Retinal pigment epithelial cell (primary cell): ENCODE data around the gene SH2D3A.

Experiments used
- DNase-seq: peaks from one replicate; pipeline ENCODE4 v3.0.0-alpha.2; 2010; ENCODE audit warnings: low read depth
- H3K4me3 ChIP-seq: 2 replicates; pipeline ENCODE4 v1.5.1; 2011; ENCODE audit warnings: mild to moderate bottlenecking, low read length, control low read depth, moderate library complexity
- CTCF ChIP-seq: conservative IDR thresholded peaks from 2 replicates; pipeline ENCODE4 v1.5.1; 2011; ENCODE audit warnings: low read depth, low read length, control low read depth, inconsistent platforms

SH2D3A gene

GRCh38 chr19:6745965-6746364 is 21.3 kb downstream of the SH2D3A start:
- H3K4me3 ChIP-seq, result no peak overlapping the region
- no peak for DNase-seq
- no peak for TF ChIP-seq CTCF

GRCh38 chr19:6744381-6745301 is 22.6 kb downstream of the SH2D3A start:
- no peak for TF ChIP-seq CTCF
- no peak for DNase-seq
- no peak overlapping the region for H3K4me3 ChIP-seq

GRCh38 chr19:6743714-6744380 is 23.4 kb downstream of the SH2D3A start:
- no peak for DNase-seq
- TF ChIP-seq CTCF, result no peak
- H3K4me3 ChIP-seq, result no peak overlapping the region

GRCh38 chr19:6743066-6743465 is 24.2 kb downstream of the SH2D3A start:
- no peak for TF ChIP-seq CTCF
- H3K4me3 ChIP-seq, result no peak overlapping the region
- no peak for DNase-seq

- no peak for TF ChIP-seq CTCF
- H3K4me3 ChIP-seq, result peak overlapping the region; percentile 81
- DNase-seq, result no peak
Measured at GRCh38 chr19:6740589-6741343, 26.5 kb downstream of the SH2D3A start.

GRCh38 chr19:6739883-6740588 is 27.2 kb downstream of the SH2D3A start:
- peak overlapping the region; percentile 81 for H3K4me3 ChIP-seq
- TF ChIP-seq CTCF, result no peak
- no peak for DNase-seq
